Body of pancreas (tissue), 4 donors: ENCODE results near the gene FDX2.

ENCODE experiments used
- POLR2A ChIP-seq, 3 donors: fragments of 450-650 bp; IDR thresholded peaks; one replicate each; pipeline ENCODE4 v1.6.1; 2016; ENCODE audit warnings: antibody characterized with exemption in 3 of 3, mild to moderate bottlenecking in 2 of 3
- TF ChIP-seq, protein P1 (sequence below), 7 experiments: fragments of 450-650 bp in 4 of 7; fragments of 200-600 bp in 3 of 7; sonication (generic) in 3 of 7; IDR thresholded peaks; one replicate each; pipeline ENCODE4 v1.5.1; 2016 to 2019; ENCODE audit warnings: antibody characterized with exemption in 7 of 7

DNA sequence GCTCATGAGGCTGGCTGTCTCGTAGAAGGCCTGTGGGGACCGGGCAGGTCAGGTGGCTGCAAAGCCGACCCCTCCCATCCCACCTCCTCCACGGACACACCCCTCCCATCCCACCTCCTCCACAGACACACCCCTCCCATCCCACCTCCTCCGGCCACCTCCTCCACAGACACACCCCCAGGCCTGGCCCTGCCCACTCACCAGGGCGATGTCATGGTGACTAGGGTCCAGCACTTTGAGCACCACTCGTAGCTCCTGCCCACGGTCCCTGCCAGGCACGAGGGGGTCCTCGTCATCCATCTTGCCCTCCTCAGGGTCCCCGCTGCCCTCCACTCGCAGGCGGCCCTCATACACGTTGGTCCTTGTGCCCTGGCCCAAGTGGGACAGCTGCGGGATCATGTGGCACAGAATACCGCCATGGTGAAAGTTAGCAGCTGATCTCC is 45.8 kb upstream of the FDX2 start:
- TF ChIP-seq, protein P1, sequence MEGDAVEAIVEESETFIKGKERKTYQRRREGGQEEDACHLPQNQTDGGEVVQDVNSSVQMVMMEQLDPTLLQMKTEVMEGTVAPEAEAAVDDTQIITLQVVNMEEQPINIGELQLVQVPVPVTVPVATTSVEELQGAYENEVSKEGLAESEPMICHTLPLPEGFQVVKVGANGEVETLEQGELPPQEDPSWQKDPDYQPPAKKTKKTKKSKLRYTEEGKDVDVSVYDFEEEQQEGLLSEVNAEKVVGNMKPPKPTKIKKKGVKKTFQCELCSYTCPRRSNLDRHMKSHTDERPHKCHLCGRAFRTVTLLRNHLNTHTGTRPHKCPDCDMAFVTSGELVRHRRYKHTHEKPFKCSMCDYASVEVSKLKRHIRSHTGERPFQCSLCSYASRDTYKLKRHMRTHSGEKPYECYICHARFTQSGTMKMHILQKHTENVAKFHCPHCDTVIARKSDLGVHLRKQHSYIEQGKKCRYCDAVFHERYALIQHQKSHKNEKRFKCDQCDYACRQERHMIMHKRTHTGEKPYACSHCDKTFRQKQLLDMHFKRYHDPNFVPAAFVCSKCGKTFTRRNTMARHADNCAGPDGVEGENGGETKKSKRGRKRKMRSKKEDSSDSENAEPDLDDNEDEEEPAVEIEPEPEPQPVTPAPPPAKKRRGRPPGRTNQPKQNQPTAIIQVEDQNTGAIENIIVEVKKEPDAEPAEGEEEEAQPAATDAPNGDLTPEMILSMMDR (IDR thresholded peaks at IDR 0.05): no peak
- TF ChIP-seq POLR2A (IDR thresholded peaks at IDR 0.05): no peak
